ENCODE results near the gene IFNL1. TPM values are rescaled to one million over a fixed set of nuclear protein-coding genes. Genes with fewer than 3 reads are reported as not detected.
A peak's percentile ranks its signal among the peaks of the same experiment; 100 is the strongest.

IFNL1 gene
- total RNA-seq, 1 donor from 2014 or later, result not detected

GRCh38 chr19:39293394-39293793, 2.8 kb upstream of the IFNL1 start:
- DNase-seq (ENCODE audit: extremely low spot score in 2 of 2), result no peak
- H3K36me3 ChIP-seq, result no peaks in the 10 kb centered on the region
- H3K4me3 ChIP-seq, result no peak overlapping the region
- TF ChIP-seq POLR2A (IDR thresholded peaks at IDR 0.05) (no peak), CTCF (IDR thresholded peaks at IDR 0.05) (no peak), POLR2AphosphoS5 (IDR thresholded peaks at IDR 0.05; ENCODE audit: insufficient read depth in 1 of 2, low read depth in 1 of 2) (no peak)
- H3K9me3 ChIP-seq, result no peaks in the 10 kb centered on the region
- no peak overlapping the region for H3K27ac ChIP-seq
- H3K4me1 ChIP-seq, result no peaks in the 10 kb centered on the region
- intact Hi-C loops (cut with DNase I), result no loop called here
- no peaks in the 10 kb centered on the region for H3K27me3 ChIP-seq

- no peak overlapping the region for H3K4me3 ChIP-seq
- DNase-seq (ENCODE audit: extremely low spot score in 2 of 2), result no peak
- H3K36me3 ChIP-seq, result no peaks in the 10 kb centered on the region
- H3K9me3 ChIP-seq, result no peaks in the 10 kb centered on the region
- H3K4me1 ChIP-seq, result no peaks in the 10 kb centered on the region
- H3K27me3 ChIP-seq, result no peaks in the 10 kb centered on the region
- no peak for TF ChIP-seq POLR2A (IDR thresholded peaks at IDR 0.05)
- TF ChIP-seq CTCF (IDR thresholded peaks at IDR 0.05), result no peak
- TF ChIP-seq POLR2AphosphoS5 (IDR thresholded peaks at IDR 0.05; ENCODE audit: insufficient read depth in 1 of 2, low read depth in 1 of 2), result no peak
- intact Hi-C loops (cut with DNase I), result no loop called here
- H3K27ac ChIP-seq, result no peak overlapping the region
Observed at GRCh38 chr19:39296906-39297305, 699 bp downstream of the IFNL1 start.

- H3K4me3 ChIP-seq, result no peak overlapping the region
- TF ChIP-seq POLR2AphosphoS5 (IDR thresholded peaks at IDR 0.05; ENCODE audit: insufficient read depth in 1 of 2, low read depth in 1 of 2) (peak in 1 of 2 donors; percentile 24), POLR2A (IDR thresholded peaks at IDR 0.05) (no peak)
- H3K9me3 ChIP-seq, result no peaks in the 10 kb centered on the region
- intact Hi-C loops (cut with DNase I), result no loop called here
- no peak for DNase-seq (ENCODE audit: extremely low spot score in 2 of 2)
- no peak overlapping the region for H3K27ac ChIP-seq
- H3K27me3 ChIP-seq, result no peaks in the 10 kb centered on the region
- no peaks in the 10 kb centered on the region for H3K4me1 ChIP-seq
- H3K36me3 ChIP-seq, result no peaks in the 10 kb centered on the region
Observed at GRCh38 chr19:39297931-39298634, 1.9 kb downstream of the IFNL1 start.

- H3K9me3 ChIP-seq, result no peaks in the 10 kb centered on the region
- H3K27ac ChIP-seq, result no peak overlapping the region
- DNase-seq (ENCODE audit: extremely low spot score in 2 of 2), result no peak
- H3K36me3 ChIP-seq, result no peaks in the 10 kb centered on the region
- no peak overlapping the region for H3K4me3 ChIP-seq
- intact Hi-C loops (cut with DNase I), result no loop called here
- TF ChIP-seq CTCF (IDR thresholded peaks at IDR 0.05) (no peak), POLR2A (IDR thresholded peaks at IDR 0.05) (no peak), POLR2AphosphoS5 (IDR thresholded peaks at IDR 0.05; ENCODE audit: insufficient read depth in 1 of 2, low read depth in 1 of 2) (no peak)
- H3K27me3 ChIP-seq, result no peaks in the 10 kb centered on the region
- H3K4me1 ChIP-seq, result no peaks in the 10 kb centered on the region
Observed at GRCh38 chr19:39299404-39299803, 3.2 kb downstream of the IFNL1 start.

GRCh38 chr19:39299832-39300231, 3.6 kb downstream of the IFNL1 start:
- intact Hi-C loops (cut with DNase I), result no loop called here
- TF ChIP-seq POLR2AphosphoS5 (IDR thresholded peaks at IDR 0.05; ENCODE audit: insufficient read depth in 1 of 2, low read depth in 1 of 2) (no peak), CTCF (IDR thresholded peaks at IDR 0.05) (no peak), POLR2A (IDR thresholded peaks at IDR 0.05) (no peak)
- no peaks in the 10 kb centered on the region for H3K27me3 ChIP-seq
- no peaks in the 10 kb centered on the region for H3K9me3 ChIP-seq
- DNase-seq (ENCODE audit: extremely low spot score in 2 of 2), result no peak
- no peak overlapping the region for H3K27ac ChIP-seq
- H3K36me3 ChIP-seq, result no peaks in the 10 kb centered on the region
- H3K4me1 ChIP-seq, result no peaks in the 10 kb centered on the region
- no peak overlapping the region for H3K4me3 ChIP-seq

Data from vagina (tissue), 2 donors.